HG02840 (cell line): ENCODE data around the gene GIMAP5.
"Not testable (repeated sequence)": the region's sequence is repeated elsewhere in the genome, so short reads cannot be mapped to it uniquely, and the experiment has no call there.

ENCODE experiments used
- ATAC-seq: cut with Tn5 transposase; IDR thresholded peaks from one replicate; pipeline ENCODE4 v1.9.1; 2021; ENCODE audit warnings: mild to moderate bottlenecking, moderate library complexity, moderate number of reproducible peaks; ENCODE audit not compliant: unreplicated experiment, low FRiP score

The GIMAP5 gene

DNA sequence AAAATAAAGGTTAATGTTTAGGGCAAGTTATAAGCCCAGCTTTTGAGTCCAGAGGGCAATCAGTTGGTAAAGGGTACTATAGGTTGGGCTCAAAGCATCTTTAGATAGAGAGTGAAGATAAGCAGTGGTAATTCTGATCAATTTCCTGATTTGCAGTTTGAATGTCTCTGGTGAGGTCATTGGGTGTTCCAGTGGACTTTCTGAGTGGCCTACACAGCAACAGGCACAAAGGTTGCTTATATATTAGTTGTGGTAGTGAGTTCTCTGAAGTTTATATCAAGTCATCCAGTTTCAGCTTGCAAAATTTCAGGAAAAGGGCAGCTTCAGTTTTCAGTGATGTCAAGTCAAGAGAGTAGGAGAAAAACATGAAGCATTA is 29.1 kb downstream of the GIMAP5 start:
- ATAC-seq, result no peak

DNA sequence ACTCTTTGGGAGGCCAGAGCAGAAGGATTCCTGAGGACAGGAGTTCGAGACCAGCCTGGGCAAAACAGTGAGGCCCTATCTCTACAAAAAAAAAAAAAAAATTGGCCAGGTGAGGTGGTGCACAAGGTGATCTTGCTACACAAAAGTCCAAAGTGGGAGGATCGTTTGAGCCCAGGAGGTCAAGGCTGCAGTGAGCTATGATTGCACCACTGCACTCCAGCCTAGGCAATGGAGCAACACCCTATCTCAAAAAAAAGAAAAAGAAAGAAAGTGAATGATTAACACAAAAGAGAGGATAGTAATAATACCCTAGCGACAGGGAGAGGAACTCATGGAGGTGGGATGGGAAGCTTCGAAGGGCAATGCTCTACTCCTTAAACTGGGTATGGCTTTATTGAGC is 32.5 kb downstream of the GIMAP5 start:
- ATAC-seq, result no peak

DNA sequence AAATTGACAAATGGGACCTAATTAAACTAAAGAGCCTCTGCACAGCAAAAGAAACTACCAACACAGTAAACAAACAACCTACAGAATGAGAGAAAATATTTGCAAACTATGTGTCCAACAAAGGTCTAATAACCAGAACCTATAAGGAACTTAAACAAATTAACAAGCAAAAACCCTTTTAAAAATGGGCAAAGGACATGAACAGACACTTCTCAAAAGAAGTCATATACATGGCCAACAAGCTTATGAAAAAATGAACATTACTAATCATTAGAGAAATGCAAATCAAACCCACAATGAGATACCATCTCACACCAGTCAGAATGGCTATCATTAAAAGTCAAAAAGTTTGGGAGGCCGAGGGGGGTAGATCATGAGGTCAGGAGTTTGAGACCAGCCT is 36.9 kb downstream of the GIMAP5 start:
- ATAC-seq, result not testable (repeated sequence)

DNA sequence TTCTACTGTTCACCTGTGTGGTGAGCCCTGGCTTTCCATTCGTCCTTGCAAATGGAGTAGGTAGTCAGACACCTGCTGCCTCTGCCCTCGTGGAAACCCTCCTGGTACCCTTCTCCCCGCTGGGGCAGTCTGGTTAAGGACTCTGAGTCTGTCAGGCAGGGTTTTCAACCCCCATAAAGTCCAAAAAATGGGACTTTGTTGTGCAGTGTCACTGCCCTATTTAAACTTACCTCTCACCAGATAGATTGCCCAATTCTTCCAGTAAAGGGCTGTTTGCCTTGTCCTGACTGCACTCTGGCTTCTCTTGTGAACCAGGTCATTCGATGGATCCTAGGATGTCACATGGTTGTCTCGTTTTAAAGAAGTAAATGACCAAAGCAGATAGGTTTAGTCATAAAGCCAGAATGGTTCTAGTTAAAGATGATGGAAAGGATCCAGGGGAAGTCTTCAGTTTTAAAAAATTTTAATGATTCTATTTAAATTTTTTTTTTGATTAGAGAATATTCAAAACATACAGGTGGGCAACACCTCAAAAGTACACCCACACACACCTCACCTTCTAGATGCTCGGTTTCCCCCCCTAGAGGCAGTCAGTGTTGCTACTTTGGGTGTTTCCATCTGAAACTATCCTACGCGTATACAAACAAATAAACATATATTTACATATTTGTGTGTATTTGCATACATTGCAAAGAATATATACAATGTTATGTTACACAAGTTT is 41.0 kb downstream of the GIMAP5 start:
- no peak for ATAC-seq

DNA sequence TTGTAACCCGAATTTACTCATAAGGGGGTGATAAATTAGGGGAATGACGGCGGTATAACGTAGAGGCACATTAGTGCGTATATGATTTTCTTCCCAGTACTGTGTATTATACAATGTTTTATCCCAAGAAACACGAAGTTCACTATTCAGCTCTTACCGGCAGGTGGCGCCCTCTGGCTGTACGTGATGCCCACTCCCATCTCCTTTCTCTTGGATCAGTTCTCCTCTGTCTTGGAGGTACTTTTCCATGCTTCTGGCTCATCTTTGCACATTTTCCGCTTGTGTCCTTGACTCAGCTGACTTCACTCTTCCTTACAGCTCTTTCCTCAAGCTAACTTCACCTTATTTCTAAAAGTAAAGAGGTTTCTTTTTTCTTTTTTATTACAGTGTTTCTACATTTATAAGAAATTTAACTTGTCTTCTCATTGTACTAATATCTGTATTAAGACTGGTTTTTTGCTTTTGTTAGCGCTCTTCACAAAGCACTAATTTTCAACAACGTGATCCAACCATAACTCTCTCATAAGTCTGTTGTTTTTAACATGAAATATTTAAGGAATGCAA is 41.6 kb downstream of the GIMAP5 start:
- ATAC-seq, result no peak

DNA sequence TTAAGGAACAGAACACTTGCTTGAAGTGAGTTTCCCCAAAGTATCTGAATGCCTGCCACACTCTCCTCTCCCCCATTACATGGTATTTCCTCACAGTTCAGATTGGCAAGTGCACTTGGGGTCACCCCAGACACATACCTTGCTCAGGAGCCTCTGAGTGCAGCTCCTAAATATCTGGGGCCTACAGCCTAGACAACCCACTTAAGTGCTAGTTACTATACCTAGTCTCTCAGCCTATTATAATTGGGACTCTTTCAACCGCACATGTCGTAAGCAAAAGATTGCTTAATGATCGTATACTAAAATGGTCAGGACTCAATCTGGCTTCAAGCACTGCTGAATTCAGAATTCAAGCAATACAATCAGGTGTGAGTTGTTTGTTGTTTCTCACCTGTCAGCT is 43.1 kb downstream of the GIMAP5 start:
- ATAC-seq, result no peak

DNA sequence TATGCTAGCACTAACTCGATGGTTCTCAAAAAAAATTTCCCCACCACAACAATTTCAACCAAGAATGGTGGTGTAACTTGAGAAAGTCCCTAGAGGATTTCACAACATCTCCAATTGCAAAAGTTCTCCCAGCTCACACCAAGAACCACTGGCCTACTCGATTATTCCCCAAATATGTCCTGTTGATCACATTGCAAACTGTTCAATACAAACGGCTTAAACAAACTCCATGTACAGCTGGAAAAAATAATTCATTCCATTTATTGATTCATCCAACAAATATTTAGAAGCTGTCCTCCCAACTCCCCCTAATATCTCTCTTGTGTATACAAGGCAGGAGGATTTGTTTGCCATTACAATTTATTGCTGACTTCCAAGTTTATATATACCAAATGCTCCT is 43.9 kb downstream of the GIMAP5 start:
- no peak for ATAC-seq

DNA sequence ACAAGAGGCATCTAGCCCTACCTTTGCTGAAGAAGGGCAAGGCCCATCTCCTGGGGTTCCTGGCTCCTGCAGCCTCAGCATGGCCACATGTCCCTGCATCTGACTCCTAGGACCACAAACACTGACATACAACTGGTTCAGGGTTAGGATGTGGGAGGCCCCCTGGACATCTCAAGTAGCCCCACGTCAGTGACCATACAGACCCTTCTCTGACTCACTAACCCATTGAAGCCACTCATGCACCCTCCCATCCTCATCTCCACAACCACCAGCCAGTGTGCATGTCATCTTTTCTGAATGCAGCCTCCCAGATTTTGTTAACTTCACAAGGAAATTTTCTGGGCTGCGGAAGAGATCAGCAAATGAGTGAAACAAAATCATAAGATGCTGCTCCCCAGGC is 44.7 kb downstream of the GIMAP5 start:
- ATAC-seq, result no peak

DNA sequence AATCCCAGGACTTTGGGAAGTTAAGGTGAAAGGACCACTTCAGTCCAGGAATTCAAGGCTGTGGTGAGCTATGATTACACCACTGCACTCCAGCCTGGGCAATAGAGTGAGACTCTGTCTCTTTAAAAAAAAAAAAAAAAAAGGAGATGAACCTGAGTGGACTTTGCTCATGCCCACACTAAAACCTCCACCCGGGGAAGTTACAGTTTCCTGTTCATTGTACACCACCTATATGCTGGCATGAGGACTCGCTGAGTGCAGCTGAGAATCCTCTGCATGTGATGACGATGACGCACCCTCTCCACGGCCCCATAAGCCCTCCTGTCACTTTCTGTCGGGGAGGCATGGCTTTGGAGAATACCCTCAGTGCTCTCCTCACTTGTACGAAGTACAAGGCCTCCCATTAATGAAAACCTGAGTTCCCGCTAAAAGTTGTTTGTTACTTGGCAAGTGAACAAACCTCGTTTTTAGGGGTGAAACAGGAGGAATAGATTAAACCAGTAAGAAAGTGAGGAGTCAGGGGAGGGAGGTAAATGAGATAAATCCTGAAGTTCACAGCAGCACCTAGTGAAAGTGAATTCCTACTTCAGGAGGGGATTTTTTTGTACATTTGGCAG is 47.0 kb downstream of the GIMAP5 start:
- ATAC-seq, result no peak

DNA sequence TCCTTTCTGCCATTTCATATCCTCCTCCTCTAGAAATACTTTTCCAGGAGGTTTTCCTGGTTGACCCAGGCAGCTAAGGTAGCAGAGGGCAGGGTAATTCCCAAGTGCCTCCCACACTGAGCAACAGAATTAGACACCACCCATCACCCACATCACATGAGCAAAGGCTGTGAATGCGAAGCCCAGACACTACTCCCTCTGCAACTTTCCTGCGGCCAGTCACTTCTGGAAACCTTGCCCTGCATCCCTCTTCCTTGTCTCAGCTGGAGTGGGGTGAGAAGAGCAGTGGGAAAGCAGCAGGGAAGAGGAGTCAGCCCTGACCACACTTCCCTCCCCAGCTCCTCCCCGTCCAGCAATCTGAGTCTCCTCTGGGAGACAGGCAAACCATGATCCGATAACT is 47.7 kb downstream of the GIMAP5 start:
- no peak for ATAC-seq

DNA sequence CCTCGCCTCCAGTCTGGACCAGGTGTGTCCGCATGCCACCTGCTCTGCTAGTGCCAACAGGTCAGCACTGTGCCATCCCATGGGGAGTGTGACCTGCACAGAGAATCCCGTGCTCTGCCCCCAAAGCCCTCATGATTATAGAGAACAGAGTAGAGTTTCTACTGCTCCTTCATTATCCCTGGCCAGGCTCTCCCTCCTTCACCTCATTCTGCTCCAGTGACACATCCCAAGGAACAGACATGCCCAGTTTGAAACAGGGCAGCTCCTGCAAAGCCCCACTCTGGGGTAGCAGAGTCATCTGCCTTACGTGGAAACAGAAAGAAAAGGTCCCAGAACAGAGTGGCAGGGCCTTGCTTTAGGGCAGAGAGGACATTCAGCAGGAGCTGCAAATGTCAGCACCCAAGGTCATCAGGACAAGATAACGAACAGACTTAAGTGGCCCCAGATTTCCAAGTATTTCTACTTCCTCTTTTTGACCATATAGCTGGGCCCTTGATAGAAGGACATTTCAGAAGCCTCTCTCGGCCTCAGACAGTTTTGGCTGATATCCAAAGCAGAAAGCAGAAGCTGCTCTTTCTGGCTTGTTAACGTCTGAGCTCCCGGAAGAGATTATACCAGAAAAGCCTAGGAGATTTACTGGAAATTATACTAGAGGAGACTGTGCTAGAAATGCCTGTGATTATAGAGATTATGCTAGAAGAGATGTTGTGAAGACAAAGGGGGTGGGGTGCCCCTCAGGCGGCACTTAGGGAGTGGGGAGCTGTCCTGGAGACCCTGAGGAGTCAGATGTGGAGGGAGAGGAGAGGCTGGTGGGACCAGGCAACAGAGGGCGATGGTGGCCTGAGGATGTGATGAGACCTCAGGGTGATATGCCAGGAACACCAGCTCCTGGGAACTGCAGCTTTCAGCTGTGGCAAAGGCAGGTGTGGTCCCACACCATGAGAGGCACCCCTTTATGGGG is 50.4 kb downstream of the GIMAP5 start:
- ATAC-seq, result no peak

DNA sequence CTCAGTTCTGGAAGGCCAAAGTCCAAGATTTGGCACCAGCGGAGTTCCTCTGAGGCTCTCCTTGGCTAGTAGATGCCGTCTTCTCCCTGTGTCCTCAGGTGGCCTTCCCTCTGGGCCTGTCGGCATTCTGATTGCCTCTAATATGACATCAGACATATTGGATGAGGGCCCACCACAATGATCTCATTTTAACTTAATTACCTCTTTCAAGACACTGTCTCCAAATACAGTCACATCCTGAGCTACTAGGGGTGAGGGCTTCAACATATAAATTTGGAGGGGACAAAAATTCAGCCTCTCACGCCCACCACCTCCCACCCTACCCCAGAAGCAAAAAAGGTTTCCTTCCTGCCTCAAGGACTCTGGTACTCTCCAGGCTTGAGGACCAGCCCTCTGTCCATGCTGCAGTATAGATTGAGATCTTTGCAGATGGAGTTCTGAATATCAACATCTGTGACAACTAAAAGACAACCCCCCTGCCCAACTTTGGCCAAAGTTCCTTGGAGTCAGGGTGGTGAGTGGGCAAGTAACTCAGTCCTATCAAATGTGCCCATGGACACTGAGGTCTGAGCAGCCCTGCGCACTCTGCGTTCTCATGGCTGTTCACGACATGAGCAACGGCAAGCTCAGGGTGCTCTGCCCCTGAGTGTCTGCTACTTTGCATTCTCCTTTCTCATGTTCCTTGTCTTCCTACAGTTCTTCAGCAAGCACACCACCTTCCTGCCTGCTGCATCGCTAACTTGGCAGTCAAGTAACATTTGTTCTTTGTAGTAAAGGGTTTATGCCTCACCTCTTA is 51.5 kb downstream of the GIMAP5 start:
- no peak for ATAC-seq

DNA sequence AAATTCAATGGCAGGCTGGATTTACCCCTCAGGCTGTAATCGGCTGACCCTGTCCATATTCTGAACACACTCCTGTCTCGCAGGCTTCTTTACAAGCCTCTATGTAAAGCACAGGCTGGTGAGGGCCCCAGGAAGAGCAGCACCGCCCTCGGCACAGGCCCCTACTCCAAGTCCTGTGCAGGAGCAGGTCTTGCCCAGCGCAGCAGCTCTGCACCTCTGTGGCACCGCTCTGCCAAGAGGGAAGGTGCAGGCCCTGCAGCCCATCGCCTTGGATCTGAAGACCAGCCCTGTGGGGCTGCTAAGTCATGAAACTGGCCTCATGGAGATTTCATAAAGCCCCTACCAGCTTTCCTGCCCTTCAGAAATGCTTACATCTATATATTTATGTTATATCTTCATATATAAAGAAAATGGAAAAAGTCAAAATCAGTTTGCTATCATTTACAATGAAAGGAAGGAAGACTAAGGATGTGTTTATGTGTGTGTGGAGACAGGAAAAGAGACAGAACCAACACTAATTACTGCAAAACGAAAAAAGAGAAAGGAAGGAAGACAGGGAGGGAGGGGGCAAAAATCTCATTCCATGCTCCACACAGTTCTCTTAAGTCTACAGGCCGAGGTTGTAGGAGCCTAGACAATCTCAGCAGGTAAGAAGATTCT is 53.3 kb downstream of the GIMAP5 start:
- no peak for ATAC-seq

DNA sequence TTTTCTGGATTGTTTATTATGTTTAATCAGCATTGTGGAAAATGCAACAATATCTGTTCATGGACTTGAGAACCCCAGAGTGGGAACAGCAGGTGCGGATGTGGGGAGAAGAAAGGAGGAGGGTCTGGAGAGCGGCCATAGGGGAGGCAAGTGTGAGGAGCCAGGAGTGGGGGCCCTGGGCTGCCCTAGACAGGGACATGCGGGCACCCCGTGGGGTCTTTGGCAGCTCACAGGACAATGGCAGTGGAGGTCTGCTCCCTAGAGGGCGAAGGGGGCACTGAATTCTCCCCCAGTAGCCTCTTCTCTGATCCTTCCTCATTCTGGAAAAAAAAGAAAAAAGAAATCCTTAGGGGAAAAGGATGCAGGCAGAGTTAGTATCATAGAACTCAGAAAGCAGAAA is 54.1 kb downstream of the GIMAP5 start:
- no peak for ATAC-seq

DNA sequence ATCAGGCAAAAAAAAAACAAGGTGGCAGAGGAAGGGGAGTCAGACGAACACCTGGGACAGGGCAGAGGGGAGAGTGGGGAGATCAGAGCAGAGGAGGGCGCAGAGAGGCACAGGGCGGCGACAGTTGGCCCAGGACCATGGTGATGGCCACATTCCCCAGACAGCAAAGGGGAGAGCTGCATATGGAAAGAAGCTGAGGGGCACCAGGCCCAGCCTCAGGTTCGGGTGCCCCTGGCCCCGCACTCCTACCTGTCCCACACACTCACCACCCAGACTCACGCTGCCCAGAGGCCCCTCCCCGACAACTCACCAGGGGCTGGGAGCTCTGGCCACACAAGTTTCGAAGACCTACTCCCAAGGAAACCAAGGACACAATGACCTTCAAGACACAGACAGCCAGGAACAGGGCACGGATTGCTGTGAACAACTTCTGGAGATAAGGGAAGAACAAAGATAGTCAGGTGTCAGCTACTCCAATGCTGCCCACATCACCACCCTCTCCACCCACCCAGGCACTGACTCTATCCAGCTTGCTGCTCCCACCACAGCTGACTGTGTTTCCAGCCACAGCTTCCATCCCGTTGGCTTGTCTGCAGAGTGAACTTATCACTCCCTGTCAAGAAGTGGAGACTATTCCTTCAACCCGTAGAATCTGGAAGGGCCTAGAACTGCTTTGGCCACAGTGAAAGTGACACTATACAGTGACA is 54.7 kb downstream of the GIMAP5 start:
- ATAC-seq, result no peak
